Skeletal muscle satellite cell (primary cell): ENCODE measurements around the gene AGT.
"Not testable (repeated sequence)": the region's sequence is repeated elsewhere in the genome, so short reads cannot be mapped to it uniquely, and the experiment has no call there.

Experiments
- H3K27me3 ChIP-seq: 2 replicates; pipeline ENCODE4 v1.7.0; 2013; ENCODE audit warnings: low read length; ENCODE audit not compliant: control insufficient read depth, insufficient read depth
- H3K36me3 ChIP-seq: 2 replicates; pipeline ENCODE4 v1.7.0; 2013; ENCODE audit warnings: mild to moderate bottlenecking, control low read depth, low read length; ENCODE audit not compliant: insufficient read depth
- H3K4me1 ChIP-seq: 2 replicates; pipeline ENCODE4 v1.7.0; 2013; ENCODE audit warnings: low read length; ENCODE audit not compliant: control insufficient read depth, insufficient read depth
- H3K4me2 ChIP-seq: 2 replicates; pipeline ENCODE4 v1.7.0; 2013; ENCODE audit warnings: mild to moderate bottlenecking, low read length
- H3K4me3 ChIP-seq: 2 replicates; pipeline ENCODE4 v1.7.0; 2013; ENCODE audit warnings: low read length
- H3K9ac ChIP-seq: 2 replicates; pipeline ENCODE4 v1.7.0; 2013; ENCODE audit warnings: mild to moderate bottlenecking, low read depth, low read length, moderate library complexity
- H3K9me3 ChIP-seq: replicated peaks from 2 replicates; pipeline ENCODE4 v1.7.0; 2013; ENCODE audit warnings: mild to moderate bottlenecking, control low read depth, low read length

AGT gene

DNA sequence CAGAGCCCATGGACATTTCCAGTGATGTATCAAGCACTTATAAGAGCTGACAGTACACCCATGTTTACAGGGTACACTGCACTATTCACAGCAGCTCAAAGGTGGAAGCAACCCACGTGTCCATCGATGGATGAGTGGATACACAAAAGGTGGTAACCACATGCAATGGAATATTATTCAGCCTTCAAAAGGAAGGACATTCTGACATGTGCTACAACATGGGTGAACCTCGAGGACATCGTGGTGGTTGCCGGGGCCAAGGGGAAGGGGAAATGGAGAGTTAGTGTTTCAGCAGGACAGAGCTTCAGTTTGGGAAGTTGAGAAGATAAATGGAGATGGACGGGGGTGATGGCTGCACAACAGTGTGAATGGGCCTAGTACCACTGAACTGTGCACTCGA is 9.1 kb downstream of the AGT start:
- no peaks in the 10 kb centered on the region for H3K4me1 ChIP-seq

DNA sequence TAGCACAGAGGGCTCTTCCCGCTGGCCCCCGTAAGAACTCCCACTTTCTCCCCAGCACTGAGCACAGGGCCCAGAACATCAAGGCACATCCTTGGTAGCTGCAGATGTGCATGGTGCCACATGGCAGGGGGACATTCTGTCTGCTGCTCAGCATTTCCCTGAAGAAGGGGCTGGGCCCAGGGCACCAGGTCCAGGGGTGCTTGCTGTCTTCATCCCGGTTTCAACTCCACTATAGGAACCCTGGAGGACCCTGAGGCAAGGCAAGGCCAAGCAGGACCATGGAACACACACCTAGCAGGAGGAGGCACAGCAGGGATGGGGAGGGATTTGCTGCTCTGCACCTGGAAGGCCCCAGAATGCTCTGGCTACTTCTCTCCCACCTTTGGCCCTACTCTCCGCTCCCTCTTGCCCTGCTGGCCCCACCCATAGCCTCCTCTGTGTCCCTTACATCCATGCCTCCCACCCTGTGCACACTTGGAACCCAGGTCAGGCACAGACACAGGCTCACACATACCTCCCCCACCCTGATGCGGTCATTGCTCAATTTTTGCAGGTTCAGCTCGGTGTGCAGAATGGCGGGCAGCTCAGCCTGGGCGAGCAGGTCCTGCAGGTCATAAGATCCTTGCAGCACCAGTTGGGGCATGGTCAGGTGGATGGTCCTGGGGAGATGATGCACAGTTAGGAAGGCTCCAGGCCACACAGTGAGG is 10.1 kb downstream of the AGT start:
- Histone ChIP-seq H3K9ac (no peak overlapping the region), H3K4me2 (no peak overlapping the region), H3K4me1 (no peaks in the 10 kb centered on the region), H3K4me3 (no peak overlapping the region), H3K27me3 (peaks cover 8% of the 10 kb centered on the region), H3K36me3 (no peaks in the 10 kb centered on the region), H3K9me3 (no peaks in the 10 kb centered on the region)

More for the DNA sequence above, 9.1 kb downstream of the AGT start:
- Histone ChIP-seq H3K4me3 (no peak overlapping the region), H3K36me3 (no peaks in the 10 kb centered on the region), H3K9me3 (no peaks in the 10 kb centered on the region), H3K27me3 (peaks cover 8% of the 10 kb centered on the region), H3K4me2 (no peak overlapping the region), H3K9ac (no peak overlapping the region)

DNA sequence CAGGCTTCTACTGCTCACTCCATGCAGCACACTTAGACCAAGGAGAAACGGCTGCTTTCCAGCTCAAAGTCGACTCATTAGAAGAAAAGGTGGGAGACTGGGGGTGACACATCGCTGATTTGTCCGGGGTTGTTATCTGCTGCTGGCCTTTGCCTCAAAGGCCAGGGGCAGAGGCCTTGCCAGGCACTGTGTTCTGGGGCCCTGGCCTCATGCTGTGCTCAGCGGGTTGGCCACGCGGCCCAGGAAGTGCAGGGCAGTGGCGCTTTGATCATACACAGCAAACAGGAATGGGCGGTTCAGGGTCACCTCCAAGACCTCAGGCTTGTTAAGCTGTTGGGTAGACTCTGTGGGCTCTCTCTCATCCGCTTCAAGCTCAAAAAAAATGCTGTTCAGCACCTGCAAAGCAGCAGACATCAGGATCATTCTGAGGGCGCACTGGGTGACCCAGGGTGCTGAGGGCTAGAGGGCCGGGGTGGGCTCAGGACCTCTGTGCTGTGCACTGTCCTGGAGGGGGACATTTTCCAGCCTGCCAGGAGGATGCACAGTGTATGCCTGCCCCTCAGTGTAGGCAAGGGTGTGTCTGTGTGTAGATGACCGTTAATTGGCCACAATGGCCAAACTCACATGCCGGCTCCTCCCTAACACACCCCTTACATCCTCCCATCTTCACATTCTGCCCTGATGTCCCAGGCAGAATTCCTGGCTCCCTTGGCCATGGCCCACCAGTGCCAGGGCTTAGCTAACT is 10.8 kb downstream of the AGT start:
- H3K4me1 ChIP-seq = no peaks in the 10 kb centered on the region
- no peak overlapping the region for H3K4me2 ChIP-seq
- H3K9me3 ChIP-seq = no peaks in the 10 kb centered on the region
- H3K27me3 ChIP-seq = peaks cover 8% of the 10 kb centered on the region
- no peak overlapping the region for H3K9ac ChIP-seq
- no peak overlapping the region for H3K4me3 ChIP-seq
- H3K36me3 ChIP-seq = no peaks in the 10 kb centered on the region

DNA sequence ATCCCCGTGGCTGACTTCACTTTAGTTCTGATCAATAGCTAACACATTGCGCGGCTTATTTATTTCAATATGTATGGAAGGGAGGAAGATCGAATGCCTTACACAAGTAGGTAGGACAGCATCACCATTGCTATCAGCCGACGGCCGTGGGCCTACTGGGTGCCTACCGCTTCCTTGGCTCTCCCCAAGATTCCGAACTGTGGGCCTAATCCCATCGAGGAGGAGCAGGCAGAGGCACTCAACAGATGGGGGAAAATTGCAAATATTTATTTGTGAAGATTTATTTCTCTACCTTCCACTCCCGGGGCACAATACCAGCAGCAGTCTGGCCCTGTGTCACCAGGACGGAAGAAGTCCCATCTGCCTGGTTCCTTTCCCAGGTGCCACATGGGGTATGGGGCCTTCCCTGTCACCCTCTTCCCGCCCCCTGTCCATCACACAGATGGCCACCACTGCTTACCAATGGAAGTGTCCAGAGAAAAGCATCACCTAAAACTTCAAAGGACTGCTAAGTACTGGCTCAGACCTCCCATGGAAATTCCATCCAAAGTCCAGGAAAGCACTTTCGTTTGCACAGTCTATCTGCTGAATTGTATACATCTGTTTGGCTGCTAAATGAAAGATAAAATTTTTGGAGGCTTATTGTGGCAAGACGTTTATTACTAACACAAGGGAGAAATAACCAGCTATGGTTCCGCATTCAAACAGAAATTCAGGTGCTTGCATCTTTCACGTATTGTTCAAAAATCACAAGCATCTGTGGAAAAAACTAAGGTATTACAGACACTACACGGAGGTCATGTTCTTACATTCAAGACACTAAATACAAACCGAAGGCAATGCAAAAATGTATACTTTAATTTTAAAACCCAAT is 11.8 kb downstream of the AGT start:
- no peaks in the 10 kb centered on the region for H3K36me3 ChIP-seq
- no peak overlapping the region for H3K4me3 ChIP-seq
- no peak overlapping the region for H3K4me2 ChIP-seq
- H3K27me3 ChIP-seq = peaks cover 8% of the 10 kb centered on the region
- no peak overlapping the region for H3K9ac ChIP-seq
- no peaks in the 10 kb centered on the region for H3K4me1 ChIP-seq
- no peaks in the 10 kb centered on the region for H3K9me3 ChIP-seq

DNA sequence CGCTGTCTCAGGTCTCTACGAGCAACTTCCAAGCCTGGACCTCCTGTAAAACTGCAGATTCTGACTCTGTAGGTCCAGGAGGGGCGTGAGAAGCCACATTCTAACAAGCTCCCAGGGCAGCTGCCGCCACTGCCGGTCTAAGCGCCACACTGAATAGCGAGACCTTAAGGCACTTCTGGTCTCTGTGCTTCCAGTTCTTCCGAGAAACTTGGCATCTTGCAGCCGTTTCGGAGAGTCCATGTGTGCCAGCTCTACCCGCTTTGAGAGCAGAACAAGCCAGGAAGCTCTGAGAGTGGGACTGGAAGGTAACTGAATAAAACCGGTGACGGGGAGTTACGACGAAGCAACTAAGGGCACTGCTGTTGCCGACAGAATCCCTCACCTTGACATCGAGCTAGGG is 12.5 kb downstream of the AGT start:
- H3K9ac ChIP-seq = no peak overlapping the region
- H3K4me3 ChIP-seq = no peak overlapping the region
- no peaks in the 10 kb centered on the region for H3K4me1 ChIP-seq
- no peaks in the 10 kb centered on the region for H3K36me3 ChIP-seq
- no peaks in the 10 kb centered on the region for H3K9me3 ChIP-seq
- H3K27me3 ChIP-seq = peaks cover 8% of the 10 kb centered on the region
- H3K4me2 ChIP-seq = no peak overlapping the region

DNA sequence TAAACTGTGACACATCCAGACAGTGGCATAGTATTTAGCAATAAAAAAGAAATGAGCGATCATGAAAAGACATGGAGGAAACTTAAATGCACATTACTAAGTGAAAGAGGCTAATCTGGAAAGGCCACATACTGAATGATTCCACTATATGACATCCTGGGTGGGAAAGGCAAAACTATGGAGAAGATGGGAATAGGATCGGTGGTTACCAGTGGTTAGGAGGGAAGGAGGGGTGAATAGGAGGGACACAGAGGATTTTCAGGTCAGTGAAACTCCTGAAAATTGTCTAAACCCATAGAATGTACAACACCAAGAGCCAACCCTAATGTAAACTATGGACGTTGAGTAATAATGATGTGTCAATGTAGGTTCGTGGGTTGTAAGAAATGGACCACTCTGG is 13.8 kb downstream of the AGT start:
- H3K9me3 ChIP-seq = no peaks in the 10 kb centered on the region
- H3K4me1 ChIP-seq = no peaks in the 10 kb centered on the region
- H3K4me2 ChIP-seq = no peak overlapping the region
- H3K4me3 ChIP-seq = no peak overlapping the region
- no peak overlapping the region for H3K9ac ChIP-seq
- no peaks in the 10 kb centered on the region for H3K36me3 ChIP-seq
- H3K27me3 ChIP-seq = peaks cover 8% of the 10 kb centered on the region

DNA sequence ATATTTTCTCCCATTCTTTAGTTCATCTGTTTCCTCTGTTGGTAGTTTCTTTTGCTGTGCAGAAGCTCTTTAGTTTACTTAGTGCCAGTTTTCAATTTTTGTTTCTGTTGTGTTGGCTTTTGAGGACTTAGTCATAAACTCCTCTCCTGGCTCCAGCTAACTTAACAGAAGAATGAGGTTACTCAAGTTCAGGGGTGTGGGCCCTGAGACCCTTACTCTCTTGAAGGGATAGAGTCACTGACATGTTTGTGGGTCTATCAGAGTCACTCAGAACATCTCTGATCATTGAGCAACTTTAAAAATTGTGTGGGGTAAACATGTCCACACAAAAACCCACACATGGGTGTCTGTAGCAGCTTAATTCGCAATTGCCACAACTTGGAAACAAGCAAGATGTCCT is 14.2 kb downstream of the AGT start:
- Histone ChIP-seq H3K9ac (no peak overlapping the region), H3K4me3 (no peak overlapping the region), H3K4me1 (no peaks in the 10 kb centered on the region), H3K4me2 (no peak overlapping the region), H3K27me3 (peaks cover 8% of the 10 kb centered on the region), H3K9me3 (no peaks in the 10 kb centered on the region), H3K36me3 (no peaks in the 10 kb centered on the region)

DNA sequence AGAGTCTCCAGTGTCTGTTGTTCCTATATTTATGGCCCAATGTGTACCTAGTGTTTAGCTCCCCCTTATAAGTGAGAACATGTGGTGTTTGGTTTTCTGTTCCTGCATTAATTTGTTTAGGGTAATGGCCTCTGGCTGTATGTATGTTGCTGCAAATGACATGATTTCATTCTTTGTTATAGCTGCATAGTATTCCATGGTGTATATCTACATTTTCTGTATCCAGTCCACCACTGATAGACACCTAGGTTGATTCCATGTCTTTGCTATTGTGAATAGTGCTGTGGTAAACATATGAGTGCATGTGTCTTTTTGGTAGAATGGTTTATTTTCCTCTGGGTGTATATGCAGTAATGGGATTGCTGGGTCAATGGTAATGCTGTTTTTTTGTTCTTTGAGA is 15.0 kb downstream of the AGT start:
- not testable (repeated sequence) for H3K4me2 ChIP-seq

DNA sequence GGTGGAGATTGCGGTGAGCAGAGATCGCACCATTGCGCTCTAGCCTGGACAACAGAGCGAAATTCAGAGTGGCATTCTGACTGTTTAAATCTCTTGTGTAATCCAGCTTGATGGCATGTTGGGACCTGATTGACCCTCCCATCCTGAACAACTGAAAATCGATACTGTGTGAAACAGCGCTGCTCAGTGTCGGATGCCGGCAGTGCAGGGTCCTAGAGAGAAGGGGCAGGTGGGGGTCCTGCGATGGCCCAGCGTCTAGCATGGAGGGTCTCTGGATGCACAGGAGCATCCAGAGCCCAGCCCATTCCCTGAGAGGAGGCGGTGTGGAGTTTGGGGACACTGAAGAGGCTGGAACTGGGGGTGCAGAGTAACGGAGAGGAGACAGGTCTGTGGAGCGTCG is 15.8 kb downstream of the AGT start:
- Histone ChIP-seq H3K4me1 (no peaks in the 10 kb centered on the region), H3K36me3 (peaks cover 9% of the 10 kb centered on the region), H3K4me2 (no peak overlapping the region), H3K9me3 (no peaks in the 10 kb centered on the region), H3K4me3 (no peak overlapping the region), H3K9ac (no peak overlapping the region), H3K27me3 (peaks cover under 1% of the 10 kb centered on the region)

More for the DNA sequence above, 15.0 kb downstream of the AGT start:
- not testable (repeated sequence) for H3K9ac ChIP-seq, H3K4me3 ChIP-seq, H3K4me1 ChIP-seq, H3K27me3 ChIP-seq, H3K9me3 ChIP-seq, H3K36me3 ChIP-seq

DNA sequence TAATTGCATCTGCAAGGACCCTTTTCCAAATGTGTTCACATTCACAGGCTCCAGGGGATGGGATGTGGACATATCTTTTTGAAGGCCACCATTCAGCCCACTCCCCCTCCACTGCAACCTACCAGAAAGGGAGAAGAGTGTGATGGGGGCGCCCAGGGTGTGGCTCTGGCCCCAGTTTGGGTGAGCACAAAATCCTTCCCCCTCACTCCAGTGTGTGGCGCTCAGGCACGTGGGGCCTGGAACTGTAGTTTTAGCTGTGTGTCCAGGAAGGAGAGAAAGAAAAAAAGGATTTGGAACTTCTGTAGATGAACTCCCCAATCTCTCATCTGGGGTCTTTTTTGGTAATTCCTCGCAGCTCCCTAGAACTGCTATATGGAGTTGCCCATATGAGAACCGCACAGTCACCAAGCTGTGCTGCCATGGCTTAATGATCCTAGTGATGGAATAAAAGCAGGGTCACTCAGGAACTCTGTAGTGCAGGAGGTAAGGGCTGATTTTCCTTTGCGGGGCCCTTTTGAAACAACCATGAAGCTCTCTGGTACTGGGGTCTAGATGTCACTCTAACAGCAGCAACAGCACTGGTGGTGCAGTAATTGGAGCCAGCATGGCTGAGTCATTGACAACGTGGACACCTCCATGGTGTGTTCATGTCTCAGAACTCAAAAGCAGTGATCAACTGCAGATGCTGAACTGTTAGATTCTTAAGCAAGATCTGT is 17.0 kb downstream of the AGT start:
- Histone ChIP-seq H3K4me1 (no peaks in the 10 kb centered on the region), H3K36me3 (peaks cover 12% of the 10 kb centered on the region), H3K4me2 (no peak overlapping the region), H3K9me3 (no peaks in the 10 kb centered on the region), H3K27me3 (no peaks in the 10 kb centered on the region), H3K4me3 (no peak overlapping the region), H3K9ac (no peak overlapping the region)

DNA sequence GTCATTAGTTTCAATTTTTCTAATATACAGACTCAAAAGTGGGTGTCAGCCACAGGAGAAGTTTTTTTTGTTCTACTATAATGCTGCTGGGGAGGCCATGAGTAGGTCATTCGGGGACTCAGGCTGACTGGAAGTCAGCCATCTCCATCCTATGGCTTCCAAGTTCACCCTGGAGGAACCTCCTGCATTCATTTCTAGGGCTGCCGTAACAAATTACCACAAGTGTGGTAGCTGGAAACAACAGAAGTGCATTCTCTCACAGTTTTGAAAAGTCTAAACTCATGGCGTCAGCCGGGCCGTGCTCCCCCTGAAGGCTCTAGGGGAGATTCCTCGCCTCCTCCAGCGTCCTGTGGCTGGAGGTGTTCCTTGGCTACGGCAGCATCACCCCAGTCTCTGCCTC is 17.7 kb downstream of the AGT start:
- Histone ChIP-seq H3K4me3 (no peak overlapping the region), H3K27me3 (no peaks in the 10 kb centered on the region), H3K9me3 (no peaks in the 10 kb centered on the region), H3K9ac (no peak overlapping the region), H3K4me1 (no peaks in the 10 kb centered on the region), H3K36me3 (peaks cover 19% of the 10 kb centered on the region), H3K4me2 (no peak overlapping the region)
